A673 (cell line): ENCODE data around the gene CACNA1A.

Source experiments
- CTCF ChIP-seq: fragments of 300-800, 200-600 bp; sonication (generic); conservative IDR thresholded peaks from 2 replicates; pipeline ENCODE4 v1.5.1; 2017; ENCODE audit warnings: low read depth, mild to moderate bottlenecking, antibody characterized with exemption, low read length, moderate library complexity, mixed read lengths
- EZH2 ChIP-seq: fragments of 200-600 bp; sonication (generic); IDR thresholded peaks from 2 replicates; pipeline ENCODE4 v1.6.1; 2017; ENCODE audit warnings: borderline replicate concordance, low read depth, mild to moderate bottlenecking, mixed read lengths, antibody characterized with exemption, low read length; ENCODE audit not compliant: poor library complexity, severe bottlenecking

- TF ChIP-seq EZH2 (no peak), CTCF (no peak)
Observed at GRCh38 chr19:13441810-13442512, 64.3 kb downstream of the CACNA1A start.
